ENCODE results near the gene G6PC1. TPM values are rescaled to one million over a fixed set of nuclear protein-coding genes. Genes with fewer than 3 reads are reported as not detected.
A peak's percentile ranks its signal among the peaks of the same experiment; 100 is the strongest.

The G6PC1 gene
- total and polyA plus RNA-seq, 2 of the 13 experiments (the other 11 are each of a cell fraction or from before 2014, with no cell fraction given), result 1.7 to 37.9 TPM

DNA sequence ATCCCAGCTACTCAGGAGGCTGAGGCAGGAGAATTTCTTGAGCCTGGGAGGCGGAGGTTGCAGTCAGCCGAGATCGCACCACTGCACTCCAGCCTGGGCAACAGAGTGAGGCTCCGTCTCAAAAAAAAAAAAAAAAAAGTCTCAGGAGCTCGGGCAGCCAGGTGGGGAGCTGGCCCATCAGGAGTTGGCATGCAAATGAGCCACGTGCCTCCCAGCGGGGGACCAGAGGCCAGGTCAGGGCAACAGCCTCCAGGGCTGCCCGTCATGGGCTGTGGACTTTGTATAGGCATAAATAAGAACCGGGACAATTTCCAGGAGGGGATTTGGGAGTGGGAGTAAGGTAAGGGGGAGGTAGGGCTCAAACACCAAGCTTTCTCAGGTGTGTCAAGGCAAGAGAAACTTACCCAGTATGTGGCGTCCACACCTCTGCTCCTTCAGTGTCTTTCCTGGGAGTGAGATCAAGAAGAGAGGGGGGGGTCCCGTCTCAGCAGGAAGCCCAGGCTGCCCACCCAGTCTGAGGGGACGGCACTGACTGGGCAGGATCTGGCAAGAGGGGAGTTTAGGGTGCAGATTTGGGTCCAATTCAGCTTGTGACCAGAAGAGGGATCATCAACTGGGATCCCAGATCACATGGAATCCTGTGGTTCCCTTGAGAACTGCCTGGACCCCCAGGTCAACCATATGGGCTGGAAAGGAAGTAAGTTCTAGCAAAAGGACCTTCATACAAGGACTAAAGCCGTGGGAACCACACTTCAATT is 22.3 kb upstream of the G6PC1 start (continued):
- TF ChIP-seq, protein P1, sequence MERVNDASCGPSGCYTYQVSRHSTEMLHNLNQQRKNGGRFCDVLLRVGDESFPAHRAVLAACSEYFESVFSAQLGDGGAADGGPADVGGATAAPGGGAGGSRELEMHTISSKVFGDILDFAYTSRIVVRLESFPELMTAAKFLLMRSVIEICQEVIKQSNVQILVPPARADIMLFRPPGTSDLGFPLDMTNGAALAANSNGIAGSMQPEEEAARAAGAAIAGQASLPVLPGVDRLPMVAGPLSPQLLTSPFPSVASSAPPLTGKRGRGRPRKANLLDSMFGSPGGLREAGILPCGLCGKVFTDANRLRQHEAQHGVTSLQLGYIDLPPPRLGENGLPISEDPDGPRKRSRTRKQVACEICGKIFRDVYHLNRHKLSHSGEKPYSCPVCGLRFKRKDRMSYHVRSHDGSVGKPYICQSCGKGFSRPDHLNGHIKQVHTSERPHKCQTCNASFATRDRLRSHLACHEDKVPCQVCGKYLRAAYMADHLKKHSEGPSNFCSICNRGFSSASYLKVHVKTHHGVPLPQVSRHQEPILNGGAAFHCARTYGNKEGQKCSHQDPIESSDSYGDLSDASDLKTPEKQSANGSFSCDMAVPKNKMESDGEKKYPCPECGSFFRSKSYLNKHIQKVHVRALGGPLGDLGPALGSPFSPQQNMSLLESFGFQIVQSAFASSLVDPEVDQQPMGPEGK (CRISPR knock-in tag; IDR thresholded peaks at IDR 0.05), result peak; percentile 49; the same call in 1 of the 2 replicates
- TF ChIP-seq REST (IDR thresholded peaks at IDR 0.05; ENCODE audit: borderline replicate concordance in 1 of 2, low read depth in 1 of 2, low read length in 2 of 2) (no peak), ZNF780A (CRISPR knock-in tag; IDR thresholded peaks at IDR 0.05) (no peak), RARA (CRISPR knock-in tag; IDR thresholded peaks at IDR 0.05) (peak; percentile 73), HNRNPL (IDR thresholded peaks at IDR 0.05; ENCODE audit: low read depth, low read length) (0 out of 2 replicates have a peak, but pooled peaks have one; percentile 31), ZNF350 (CRISPR knock-in tag; IDR thresholded peaks at IDR 0.05; ENCODE audit: borderline replicate concordance, low read depth) (peak; percentile 83), ZNF230 (CRISPR knock-in tag; IDR thresholded peaks at IDR 0.05) (no peak; the same call in 1 of the 2 replicates)
- TF ChIP-seq, protein P2, sequence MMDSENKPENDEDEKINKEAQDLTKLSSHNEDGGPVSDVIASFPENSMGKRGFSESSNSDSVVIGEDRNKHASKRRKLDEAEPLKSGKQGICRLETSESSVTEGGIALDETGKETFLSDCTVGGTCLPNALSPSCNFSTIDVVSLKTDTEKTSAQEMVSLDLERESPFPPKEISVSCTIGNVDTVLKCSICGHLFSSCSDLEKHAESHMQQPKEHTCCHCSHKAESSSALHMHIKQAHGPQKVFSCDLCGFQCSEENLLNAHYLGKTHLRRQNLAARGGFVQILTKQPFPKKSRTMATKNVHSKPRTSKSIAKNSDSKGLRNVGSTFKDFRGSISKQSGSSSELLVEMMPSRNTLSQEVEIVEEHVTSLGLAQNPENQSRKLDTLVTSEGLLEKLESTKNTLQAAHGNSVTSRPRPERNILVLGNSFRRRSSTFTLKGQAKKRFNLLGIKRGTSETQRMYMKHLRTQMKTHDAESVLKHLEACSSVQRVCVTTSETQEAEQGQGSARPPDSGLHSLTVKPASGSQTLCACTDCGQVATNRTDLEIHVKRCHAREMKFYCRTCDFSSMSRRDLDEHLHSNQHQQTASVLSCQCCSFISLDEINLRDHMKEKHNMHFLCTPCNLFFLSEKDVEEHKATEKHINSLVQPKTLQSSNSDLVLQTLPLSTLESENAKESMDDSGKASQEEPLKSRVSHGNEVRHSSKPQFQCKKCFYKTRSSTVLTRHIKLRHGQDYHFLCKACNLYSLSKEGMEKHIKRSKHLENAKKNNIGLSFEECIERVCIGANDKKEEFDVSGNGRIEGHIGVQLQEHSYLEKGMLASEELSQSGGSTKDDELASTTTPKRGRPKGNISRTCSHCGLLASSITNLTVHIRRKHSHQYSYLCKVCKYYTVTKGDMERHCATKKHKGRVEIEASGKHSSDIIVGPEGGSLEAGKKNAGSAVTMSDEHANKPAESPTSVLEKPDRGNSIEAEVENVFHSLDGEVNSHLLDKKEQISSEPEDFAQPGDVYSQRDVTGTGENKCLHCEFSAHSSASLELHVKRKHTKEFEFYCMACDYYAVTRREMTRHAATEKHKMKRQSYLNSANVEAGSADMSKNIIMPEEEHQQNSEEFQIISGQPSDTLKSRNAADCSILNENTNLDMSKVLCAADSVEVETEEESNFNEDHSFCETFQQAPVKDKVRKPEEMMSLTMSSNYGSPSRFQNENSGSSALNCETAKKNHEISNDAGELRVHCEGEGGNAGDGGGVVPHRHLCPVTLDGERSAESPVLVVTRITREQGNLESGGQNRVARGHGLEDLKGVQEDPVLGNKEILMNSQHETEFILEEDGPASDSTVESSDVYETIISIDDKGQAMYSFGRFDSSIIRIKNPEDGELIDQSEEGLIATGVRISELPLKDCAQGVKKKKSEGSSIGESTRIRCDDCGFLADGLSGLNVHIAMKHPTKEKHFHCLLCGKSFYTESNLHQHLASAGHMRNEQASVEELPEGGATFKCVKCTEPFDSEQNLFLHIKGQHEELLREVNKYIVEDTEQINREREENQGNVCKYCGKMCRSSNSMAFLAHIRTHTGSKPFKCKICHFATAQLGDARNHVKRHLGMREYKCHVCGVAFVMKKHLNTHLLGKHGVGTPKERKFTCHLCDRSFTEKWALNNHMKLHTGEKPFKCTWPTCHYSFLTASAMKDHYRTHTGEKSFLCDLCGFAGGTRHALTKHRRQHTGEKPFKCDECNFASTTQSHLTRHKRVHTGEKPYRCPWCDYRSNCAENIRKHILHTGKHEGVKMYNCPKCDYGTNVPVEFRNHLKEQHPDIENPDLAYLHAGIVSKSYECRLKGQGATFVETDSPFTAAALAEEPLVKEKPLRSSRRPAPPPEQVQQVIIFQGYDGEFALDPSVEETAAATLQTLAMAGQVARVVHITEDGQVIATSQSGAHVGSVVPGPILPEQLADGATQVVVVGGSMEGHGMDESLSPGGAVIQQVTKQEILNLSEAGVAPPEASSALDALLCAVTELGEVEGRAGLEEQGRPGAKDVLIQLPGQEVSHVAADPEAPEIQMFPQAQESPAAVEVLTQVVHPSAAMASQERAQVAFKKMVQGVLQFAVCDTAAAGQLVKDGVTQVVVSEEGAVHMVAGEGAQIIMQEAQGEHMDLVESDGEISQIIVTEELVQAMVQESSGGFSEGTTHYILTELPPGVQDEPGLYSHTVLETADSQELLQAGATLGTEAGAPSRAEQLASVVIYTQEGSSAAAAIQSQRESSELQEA (CRISPR knock-in tag; IDR thresholded peaks at IDR 0.05; ENCODE audit: not compliant biosample characterization), result no peak
- TF ChIP-seq, protein P3, sequence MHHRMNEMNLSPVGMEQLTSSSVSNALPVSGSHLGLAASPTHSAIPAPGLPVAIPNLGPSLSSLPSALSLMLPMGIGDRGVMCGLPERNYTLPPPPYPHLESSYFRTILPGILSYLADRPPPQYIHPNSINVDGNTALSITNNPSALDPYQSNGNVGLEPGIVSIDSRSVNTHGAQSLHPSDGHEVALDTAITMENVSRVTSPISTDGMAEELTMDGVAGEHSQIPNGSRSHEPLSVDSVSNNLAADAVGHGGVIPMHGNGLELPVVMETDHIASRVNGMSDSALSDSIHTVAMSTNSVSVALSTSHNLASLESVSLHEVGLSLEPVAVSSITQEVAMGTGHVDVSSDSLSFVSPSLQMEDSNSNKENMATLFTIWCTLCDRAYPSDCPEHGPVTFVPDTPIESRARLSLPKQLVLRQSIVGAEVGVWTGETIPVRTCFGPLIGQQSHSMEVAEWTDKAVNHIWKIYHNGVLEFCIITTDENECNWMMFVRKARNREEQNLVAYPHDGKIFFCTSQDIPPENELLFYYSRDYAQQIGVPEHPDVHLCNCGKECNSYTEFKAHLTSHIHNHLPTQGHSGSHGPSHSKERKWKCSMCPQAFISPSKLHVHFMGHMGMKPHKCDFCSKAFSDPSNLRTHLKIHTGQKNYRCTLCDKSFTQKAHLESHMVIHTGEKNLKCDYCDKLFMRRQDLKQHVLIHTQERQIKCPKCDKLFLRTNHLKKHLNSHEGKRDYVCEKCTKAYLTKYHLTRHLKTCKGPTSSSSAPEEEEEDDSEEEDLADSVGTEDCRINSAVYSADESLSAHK (CRISPR knock-in tag; IDR thresholded peaks at IDR 0.05; ENCODE audit: borderline replicate concordance), result no peak

All from HepG2 (cell line).